Bone marrow (tissue), 2 donors: ENCODE measurements around the gene SEMA3G.

Experiments used
- DNase-seq, 2 donors: peaks; one replicate each; lab custom pipeline; 2025; lab: John Stamatoyannopoulos, UW

SEMA3G gene

GRCh38 chr3:52479037-52479876 is 34.4 kb upstream of the SEMA3G start:
- peak in 1 of 2 donors; percentile 1 for DNase-seq

DNA sequence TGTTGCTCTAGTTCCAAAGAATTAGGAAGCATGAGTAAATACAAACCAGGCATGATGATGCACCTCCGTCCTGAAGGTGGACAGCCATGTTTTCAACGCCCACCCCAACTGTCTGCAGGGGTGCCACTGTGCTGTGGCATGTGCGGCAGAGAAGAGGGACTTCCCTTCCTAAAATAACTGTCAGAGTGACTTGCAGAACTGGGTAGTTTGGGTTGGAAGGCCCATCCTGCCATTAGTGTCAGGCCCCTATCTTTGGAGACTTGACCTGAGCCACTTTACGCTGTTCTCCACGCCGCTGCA is 32.8 kb upstream of the SEMA3G start:
- no peak for DNase-seq

DNA sequence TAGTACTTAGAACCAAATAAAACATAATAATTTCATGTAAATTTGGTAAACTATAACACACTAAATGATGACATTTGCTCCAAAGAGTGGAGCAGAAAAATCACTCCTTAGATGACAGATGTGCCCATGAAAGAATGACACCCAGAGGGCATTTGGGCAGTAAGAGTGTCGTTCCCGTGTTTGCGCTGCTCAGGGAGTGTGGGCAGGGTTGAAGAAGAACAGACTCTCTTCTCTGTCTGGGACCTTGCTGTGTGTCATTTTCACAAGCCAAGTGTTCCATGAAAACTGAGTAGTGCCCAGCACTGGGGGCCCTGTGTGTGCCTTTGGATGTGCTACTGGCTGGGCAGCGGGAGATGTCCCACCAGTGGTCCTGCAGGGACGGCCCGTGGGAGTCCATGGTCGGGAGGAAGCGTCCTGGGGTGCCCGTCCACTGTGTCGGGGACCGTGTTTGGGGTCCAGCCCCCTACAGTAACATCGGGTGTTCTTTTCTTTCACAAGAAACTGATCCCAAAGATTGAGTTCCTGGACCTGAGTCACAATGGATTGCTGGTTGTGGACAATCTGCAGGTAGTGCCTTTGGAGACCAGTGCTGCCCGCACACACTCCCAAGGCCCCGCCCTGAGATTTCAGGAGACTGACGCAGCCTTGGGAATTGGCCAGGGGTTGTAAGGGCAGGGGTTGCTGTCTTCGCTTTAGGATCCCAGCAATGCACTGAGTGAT is 32.3 kb upstream of the SEMA3G start:
- no peak for DNase-seq

DNA sequence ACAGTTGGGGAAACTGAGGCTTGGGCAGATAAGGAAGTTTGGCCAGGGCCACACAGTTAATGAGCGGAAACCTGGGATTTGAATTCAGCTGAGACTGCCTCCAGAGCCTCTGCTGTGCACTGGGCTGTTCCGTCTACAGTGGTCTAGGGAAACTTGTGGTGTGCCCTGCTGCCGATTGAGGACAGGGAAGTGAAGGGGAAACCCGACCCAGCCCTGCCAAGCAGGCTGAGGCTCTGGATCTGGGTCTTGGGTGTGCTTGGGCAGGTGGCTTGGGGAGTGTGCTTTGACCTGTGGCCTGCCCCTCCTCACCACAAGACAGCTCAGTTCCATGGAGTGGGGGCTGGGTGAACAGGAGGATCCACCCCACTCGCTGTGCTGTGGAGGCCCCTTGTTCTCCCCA is 28.1 kb upstream of the SEMA3G start:
- no peak for DNase-seq

GRCh38 chr3:52472239-52473000 is 27.5 kb upstream of the SEMA3G start:
- DNase-seq: no peak

- peak; percentile 23 to 34 for DNase-seq
Observed at GRCh38 chr3:52471371-52472238, 26.7 kb upstream of the SEMA3G start.

DNA sequence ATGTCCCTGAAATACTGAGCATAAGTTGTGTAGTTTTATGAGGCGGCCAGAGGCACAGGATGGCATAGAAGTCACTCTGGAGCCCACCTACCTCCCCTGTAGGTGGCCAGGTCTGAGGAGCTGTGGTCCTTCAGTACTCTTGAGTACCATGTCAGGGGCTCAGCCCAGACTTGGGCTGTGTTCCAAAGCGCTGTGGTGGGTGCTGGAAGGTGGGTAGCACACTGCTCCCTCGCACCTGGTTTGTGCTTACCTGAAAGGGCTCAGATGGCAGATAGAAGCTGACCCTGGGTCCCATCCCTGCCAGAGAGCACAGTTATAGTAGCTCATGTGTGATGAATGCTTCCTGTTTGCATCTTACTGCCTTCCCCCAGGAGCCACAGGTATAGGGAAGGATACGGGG is 26.0 kb upstream of the SEMA3G start:
- DNase-seq: no peak

DNA sequence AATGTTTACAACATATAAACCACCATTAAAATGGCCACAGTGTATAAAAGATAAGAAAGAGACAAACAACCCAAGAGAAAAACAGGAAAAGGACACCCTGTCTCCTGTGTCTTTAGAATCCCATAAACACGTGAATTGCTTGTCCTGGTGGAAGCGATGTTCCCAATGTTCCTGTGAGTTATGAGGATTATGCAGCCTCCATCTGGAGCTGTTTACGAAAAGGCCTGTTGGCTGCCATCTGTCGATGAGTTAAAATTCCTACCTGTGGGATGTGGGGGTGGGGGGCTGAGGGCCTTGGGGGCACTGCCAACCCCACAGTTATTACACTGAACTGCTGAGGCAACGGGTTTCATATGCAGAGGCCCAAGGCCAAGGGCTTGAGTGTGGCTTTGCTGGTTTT is 24.1 kb upstream of the SEMA3G start:
- DNase-seq: no peak

- no peak for DNase-seq
Observed at GRCh38 chr3:52468336-52468735, 23.4 kb upstream of the SEMA3G start.

DNA sequence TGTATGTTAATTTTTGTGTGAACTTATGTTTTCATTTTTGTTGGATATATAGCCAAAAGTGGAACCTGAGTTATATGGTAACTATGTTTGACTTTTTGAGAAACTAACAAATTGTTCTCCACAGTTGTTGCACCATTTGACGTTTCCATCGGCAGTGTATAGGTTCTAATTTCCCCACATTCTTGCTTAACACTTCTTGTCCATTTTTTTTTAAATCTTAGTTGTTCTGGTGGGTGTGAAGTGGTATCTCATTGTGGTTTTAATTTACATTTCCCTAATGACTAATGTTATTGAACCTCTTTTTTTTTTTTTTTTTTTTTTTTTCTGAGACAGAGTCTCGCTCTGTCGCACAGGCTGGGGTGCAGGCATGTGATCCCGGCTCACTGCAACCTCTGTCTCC is 18.5 kb upstream of the SEMA3G start:
- DNase-seq: no peak

DNA sequence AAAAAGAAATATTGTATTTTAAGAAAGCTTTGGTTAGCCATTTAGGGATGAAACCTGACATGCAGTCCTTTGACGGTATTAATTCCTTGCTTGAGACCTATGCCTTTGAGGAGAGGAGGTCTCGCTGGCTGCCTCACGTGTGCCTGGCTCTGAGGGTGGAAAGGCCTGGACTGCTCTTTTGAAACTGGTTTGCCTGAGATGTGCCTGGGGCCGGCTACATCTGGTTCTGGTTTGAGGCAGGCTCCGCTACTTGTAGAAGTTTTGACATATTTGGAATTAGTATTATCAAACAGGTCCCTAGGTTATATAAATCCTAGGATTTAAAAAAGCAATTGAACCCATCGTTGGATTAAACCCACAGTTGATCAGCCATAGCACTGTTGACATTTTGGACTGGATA is 17.0 kb upstream of the SEMA3G start:
- no peak for DNase-seq

DNA sequence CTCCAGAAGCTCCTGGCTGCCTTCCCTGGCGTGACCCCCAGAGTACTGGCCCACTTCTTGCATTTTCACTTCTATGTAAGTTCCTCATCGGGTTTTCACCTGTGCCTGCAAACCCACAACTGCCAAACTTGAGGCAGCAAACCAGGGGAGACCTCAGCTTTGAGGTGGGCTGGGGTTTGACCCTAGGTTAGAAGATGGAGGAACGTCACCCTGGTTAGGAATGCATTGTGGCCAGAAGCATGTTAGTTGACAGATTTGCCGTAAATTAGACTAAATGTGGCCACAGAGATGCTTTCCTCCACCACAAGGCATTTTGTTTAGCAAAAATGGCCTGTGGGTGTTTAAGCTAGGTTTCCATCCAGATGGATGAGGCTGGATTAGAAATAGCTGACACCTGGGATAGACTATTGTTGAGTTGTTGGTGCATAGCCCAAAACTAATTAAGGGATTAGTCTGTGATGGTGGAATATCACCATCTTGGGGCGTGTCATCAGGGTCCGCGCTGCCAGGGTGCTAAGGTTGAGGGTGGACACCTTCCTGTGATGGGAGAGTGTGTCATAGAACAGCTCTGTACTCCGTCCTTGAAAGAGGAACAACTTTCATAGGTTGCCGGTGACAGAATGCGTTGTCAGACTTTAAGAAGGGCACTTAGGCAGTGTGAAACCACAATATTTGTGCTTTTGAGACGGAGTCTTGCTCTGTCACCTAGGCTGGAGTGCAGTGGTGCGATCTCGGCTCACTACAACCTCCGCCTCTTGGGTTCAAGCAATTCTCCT is 14.1 kb upstream of the SEMA3G start:
- no peak for DNase-seq

DNA sequence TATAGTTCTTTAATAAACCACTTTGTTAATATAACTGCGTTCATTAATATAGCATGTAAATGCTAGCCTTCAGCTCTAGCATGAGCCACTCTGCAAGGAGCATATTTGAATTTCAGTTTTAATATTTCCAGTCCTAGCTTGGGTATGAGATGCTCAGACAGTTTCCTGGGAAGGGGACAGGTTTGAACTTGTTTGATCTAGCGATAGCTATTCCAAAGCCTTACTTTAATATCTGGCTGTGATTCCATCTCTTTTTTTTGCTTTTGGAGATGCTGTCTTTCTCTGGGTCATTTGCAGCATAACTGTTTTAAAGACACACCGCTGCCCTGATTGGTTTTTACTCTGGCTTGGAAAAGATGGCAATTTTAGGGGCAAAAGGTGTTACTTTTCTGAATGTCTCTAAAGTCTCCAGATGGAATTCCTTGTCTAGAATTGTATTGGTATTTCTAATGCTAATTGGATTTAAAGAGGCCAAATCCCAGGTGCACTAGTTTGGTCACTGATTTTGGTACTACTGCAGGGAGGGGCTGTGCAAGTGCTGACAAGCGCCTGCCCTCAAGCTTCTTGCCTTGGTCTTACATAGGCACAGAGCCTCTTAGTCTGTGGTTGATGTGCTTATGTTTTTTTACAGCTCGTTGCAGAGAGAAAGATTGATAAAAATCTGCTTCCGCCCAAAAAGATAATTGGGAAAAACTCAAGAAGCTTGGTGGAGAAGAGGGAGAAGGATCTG is 13.3 kb upstream of the SEMA3G start:
- DNase-seq: no peak

- DNase-seq: no peak
Observed at GRCh38 chr3:52456800-52457183, 11.9 kb upstream of the SEMA3G start.

GRCh38 chr3:52456169-52456799 is 11.4 kb upstream of the SEMA3G start:
- no peak for DNase-seq

GRCh38 chr3:52455283-52456168 is 10.6 kb upstream of the SEMA3G start, which contains the start of gene NISCH:
NISCH (plus strand) TSS chr3:52455604; CDS start chr3:52455642, 38 bp downstream.
- DNase-seq: peak; percentile 61 to 77

DNA sequence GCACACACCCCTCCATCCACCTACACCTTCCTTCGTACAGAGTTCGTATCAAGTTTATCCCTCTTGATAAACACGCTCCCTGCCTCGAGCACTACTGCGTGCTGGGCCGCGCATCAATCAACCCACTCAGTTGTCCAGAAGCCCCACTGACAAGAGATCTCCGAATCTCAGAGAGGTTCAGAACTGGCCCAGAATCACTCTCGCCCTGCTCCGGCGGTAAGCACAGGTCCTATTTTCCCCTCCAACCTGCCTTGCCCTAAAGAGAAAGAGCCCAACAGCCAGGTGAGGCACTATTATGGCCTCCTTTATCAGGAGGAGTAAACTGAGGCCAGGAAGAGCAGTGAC is 10.0 kb upstream of the SEMA3G start:
- DNase-seq: no peak

DNA sequence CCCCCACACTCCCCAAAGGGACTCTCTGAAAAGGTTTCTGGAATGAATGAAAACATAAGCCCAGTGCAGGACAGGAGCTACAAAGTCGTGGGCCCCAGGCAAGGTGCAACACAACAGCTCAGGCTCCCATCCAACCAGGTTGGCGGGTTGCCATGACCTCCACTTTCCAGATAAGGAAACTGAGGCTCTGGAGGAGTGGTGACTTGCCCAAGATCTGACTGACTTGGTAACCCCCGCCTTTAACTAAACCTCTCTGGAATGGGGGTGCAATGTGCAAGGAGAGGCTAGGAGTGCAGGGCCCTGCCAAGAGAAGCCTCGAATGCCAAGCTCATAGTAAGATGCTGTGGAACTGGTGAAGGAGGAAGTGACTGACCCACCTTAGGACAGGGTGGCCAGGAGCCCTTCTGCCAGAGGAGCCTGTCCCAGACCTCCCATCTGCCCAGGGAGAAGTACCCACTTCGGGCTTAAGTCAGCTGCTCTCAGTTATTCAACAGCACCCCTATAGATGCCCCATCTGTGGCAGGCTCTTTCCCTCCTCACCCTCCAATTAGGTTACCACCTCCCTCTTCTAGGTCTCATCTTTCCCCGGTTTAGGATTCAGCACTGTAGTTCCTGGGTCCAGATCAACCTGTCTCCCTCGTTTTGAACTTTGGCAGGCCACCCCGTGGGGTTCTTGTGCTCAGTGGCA is 9.5 kb upstream of the SEMA3G start:
- no peak for DNase-seq
